Esophagus squamous epithelium (tissue), 4 donors: Measurements from ENCODE around the gene AGAP5.
"Not testable (repeated sequence)": the region's sequence is repeated elsewhere in the genome, so short reads cannot be mapped to it uniquely, and the experiment has no call there.

Experiments
- POLR2A ChIP-seq, 4 donors: fragments of 450-650 bp; IDR thresholded peaks; one replicate each; pipeline ENCODE4 v1.6.1; 2017; ENCODE audit warnings: antibody characterized with exemption in 4 of 4, mild to moderate bottlenecking in 4 of 4, moderate library complexity in 3 of 4
- TF ChIP-seq, protein P1 (sequence below), 6 experiments: fragments of 450-650 bp in 4 of 6; fragments of 200-600 bp in 2 of 6; sonication (generic) in 2 of 6; IDR thresholded peaks; one replicate each; pipeline ENCODE4 v1.5.1; 2016 to 2019; ENCODE audit warnings: antibody characterized with exemption in 6 of 6, mild to moderate bottlenecking in 4 of 6, moderate library complexity in 4 of 6

DNA sequence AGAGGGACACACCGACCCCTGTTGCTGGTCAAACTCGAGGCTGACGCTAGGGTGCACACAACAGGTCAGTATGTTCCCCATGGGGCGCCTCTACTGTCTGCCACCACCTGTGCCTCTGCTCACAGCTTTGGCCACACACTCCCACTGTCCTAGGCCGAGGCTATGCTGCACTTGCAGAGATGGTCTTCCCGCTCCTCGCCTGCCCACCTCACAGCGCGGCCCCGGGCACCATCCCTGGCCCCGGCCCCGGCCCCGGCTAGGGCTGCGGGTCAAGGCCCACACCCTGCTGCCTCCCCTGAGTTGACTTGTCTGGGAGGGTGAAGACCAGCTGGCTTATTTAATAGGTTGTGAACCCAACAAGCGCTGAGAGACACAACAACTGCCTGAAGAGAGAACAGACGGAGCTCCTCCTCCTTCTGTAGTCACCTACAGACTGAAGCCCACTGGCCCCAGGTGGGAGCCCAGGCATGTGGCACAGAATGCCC, at the start of gene AGAP5:
- TF ChIP-seq, protein P1, sequence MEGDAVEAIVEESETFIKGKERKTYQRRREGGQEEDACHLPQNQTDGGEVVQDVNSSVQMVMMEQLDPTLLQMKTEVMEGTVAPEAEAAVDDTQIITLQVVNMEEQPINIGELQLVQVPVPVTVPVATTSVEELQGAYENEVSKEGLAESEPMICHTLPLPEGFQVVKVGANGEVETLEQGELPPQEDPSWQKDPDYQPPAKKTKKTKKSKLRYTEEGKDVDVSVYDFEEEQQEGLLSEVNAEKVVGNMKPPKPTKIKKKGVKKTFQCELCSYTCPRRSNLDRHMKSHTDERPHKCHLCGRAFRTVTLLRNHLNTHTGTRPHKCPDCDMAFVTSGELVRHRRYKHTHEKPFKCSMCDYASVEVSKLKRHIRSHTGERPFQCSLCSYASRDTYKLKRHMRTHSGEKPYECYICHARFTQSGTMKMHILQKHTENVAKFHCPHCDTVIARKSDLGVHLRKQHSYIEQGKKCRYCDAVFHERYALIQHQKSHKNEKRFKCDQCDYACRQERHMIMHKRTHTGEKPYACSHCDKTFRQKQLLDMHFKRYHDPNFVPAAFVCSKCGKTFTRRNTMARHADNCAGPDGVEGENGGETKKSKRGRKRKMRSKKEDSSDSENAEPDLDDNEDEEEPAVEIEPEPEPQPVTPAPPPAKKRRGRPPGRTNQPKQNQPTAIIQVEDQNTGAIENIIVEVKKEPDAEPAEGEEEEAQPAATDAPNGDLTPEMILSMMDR (IDR thresholded peaks at IDR 0.05): not testable (repeated sequence)
- TF ChIP-seq POLR2A (IDR thresholded peaks at IDR 0.05): not testable (repeated sequence)
